22Rv1 (cell line): ENCODE measurements around the gene SYT7.
A peak's percentile ranks its signal among the peaks of the same experiment; 100 is the strongest.

ENCODE experiments used
- H3K27ac ChIP-seq: fragments of 450-650 bp; 2 replicates; pipeline ENCODE4 v1.5.1; 2017
- CTCF ChIP-seq: fragments of 450-650 bp; IDR thresholded peaks from 2 replicates; pipeline ENCODE4 v1.5.1; 2017; ENCODE audit warnings: mild to moderate bottlenecking
- ZFX ChIP-seq: fragments of 450-650 bp; IDR thresholded peaks from 2 replicates; pipeline ENCODE4 v1.6.1; 2017; ENCODE audit warnings: antibody characterized with exemption, borderline replicate concordance

The SYT7 gene

GRCh38 chr11:61588728-61589191, 7.9 kb upstream of the SYT7 start:
- peak overlapping the region; percentile 64 for H3K27ac ChIP-seq
- no peak for TF ChIP-seq CTCF
- TF ChIP-seq ZFX = no peak

- H3K27ac ChIP-seq = peak overlapping the region; percentile 64
- TF ChIP-seq ZFX (no peak), CTCF (peak; percentile 59)
Observed at GRCh38 chr11:61587951-61588727, 7.3 kb upstream of the SYT7 start.

- TF ChIP-seq CTCF (no peak), ZFX (no peak)
- H3K27ac ChIP-seq = peak overlapping the region; percentile 64
Observed at GRCh38 chr11:61587541-61587941, 6.7 kb upstream of the SYT7 start.

GRCh38 chr11:61586792-61587430, 6.0 kb upstream of the SYT7 start:
- H3K27ac ChIP-seq = peak overlapping the region; percentile 64

GRCh38 chr11:61585115-61585514, 4.2 kb upstream of the SYT7 start:
- H3K27ac ChIP-seq = peak overlapping the region; percentile 64
- TF ChIP-seq ZFX (no peak), CTCF (no peak)

More at GRCh38 chr11:61586792-61587430, 6.0 kb upstream of the SYT7 start:
- TF ChIP-seq CTCF = no peak
- TF ChIP-seq ZFX = no peak

GRCh38 chr11:61581931-61582330, 1.1 kb upstream of the SYT7 start:
- no peak for TF ChIP-seq ZFX
- no peak for TF ChIP-seq CTCF
- peak overlapping the region; percentile 62; the same call in 1 of the 2 replicates for H3K27ac ChIP-seq
